Measurements from ENCODE around the gene EVI5.

DNA sequence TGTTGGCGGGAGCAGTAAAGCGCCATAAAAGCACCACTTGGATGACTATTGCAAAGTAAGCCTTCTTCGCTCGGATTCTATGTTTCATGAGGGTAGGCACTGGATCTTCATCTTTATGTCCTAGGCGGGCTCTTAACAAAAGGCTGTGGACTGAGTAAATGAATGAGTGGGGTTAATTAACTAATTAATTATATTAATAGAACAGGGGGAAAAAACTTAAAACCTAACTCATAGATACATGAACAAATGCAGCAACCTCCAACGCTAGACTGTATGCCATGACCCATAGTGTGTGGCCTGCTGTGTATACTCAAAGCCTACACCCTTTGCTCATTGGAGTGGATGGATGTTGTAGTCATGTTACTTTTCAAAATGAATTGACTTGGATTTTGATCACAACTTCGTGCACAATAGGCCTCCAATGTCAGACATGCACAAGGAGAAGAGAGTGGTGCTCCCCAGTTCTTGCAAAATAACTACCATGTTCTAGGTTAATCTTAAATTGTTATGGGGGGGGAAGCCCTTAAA, 297.8 kb downstream of the EVI5 start:
- TF ChIP-seq CTCF (IDR thresholded peaks at IDR 0.05; ENCODE audit: low read length) (no peak), EZH2 (IDR thresholded peaks at IDR 0.05; ENCODE audit: borderline replicate concordance, low read length) (no peak)

Measured in OCI-LY1 (cell line).